ENCODE results near the gene ADD3. TPM values are rescaled to one million over a fixed set of nuclear protein-coding genes. Genes with fewer than 3 reads are reported as not detected.

The ADD3 gene
- total RNA-seq, 2 donors from 2014 or later: 158 to 377 TPM

DNA sequence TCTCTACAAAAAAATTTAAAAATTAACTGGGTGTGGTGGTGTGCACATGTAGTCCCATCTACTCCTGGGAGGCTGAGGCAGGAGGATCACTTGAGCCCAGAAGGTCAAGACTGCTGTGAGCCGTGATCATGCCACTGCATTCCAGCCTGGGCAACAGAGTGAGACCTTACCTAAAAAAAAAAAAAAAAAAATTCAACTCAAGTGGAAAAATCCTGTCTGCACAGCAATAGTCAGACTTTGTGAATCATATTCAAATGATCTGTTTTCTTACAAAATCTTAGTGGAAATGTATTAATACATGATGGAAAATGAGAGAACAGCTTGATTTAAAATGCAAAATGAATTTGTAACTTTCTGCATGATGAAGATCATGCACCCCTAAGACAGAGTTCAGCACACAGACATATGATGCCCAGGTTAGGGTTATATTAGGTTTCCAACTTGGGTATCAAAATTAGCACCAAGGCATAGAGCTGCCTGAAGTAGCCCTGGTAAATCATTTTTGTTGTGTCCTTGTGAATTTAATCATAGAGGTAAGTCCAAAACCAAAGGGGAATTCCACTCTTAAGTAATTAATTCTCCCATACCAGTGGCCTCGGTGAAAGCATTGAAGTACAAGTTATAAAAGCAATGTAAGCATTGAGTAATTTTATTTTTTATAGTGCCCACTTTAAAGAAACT lies 93.8 kb downstream of the ADD3 start:
- Histone ChIP-seq H3K4me1 (peaks cover 0 to 8% of the 10 kb centered on the region in 2 donors), H3K36me3 (peaks cover 30% of the 10 kb centered on the region), H3K4me3 (no peak overlapping the region), H3K27me3 (no peaks in the 10 kb centered on the region), H3K9me3 (no peaks in the 10 kb centered on the region), H3K27ac (no peak overlapping the region)
- DNase-seq (ENCODE audit: low spot score): no peak
- TF ChIP-seq, protein P1, sequence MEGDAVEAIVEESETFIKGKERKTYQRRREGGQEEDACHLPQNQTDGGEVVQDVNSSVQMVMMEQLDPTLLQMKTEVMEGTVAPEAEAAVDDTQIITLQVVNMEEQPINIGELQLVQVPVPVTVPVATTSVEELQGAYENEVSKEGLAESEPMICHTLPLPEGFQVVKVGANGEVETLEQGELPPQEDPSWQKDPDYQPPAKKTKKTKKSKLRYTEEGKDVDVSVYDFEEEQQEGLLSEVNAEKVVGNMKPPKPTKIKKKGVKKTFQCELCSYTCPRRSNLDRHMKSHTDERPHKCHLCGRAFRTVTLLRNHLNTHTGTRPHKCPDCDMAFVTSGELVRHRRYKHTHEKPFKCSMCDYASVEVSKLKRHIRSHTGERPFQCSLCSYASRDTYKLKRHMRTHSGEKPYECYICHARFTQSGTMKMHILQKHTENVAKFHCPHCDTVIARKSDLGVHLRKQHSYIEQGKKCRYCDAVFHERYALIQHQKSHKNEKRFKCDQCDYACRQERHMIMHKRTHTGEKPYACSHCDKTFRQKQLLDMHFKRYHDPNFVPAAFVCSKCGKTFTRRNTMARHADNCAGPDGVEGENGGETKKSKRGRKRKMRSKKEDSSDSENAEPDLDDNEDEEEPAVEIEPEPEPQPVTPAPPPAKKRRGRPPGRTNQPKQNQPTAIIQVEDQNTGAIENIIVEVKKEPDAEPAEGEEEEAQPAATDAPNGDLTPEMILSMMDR (IDR thresholded peaks at IDR 0.05): no peak

- TF ChIP-seq, protein P1 (IDR thresholded peaks at IDR 0.05): no peak
- H3K36me3 ChIP-seq: peaks cover 30% of the 10 kb centered on the region
Observed at GRCh38 chr10:110103921-110104461, 96.2 kb downstream of the ADD3 start.

GRCh38 chr10:110105873-110106272 lies 98.1 kb downstream of the ADD3 start:
- no peak for DNase-seq (ENCODE audit: low spot score)
- H3K36me3 ChIP-seq: peaks cover 27% of the 10 kb centered on the region
- no peaks in the 10 kb centered on the region for H3K27me3 ChIP-seq

More at GRCh38 chr10:110103921-110104461, 96.2 kb downstream of the ADD3 start:
- no peak overlapping the region for H3K4me3 ChIP-seq
- H3K27me3 ChIP-seq: no peaks in the 10 kb centered on the region
- H3K4me1 ChIP-seq: no peaks in the 10 kb centered on the region
- no peak for DNase-seq (ENCODE audit: low spot score)
- no peak overlapping the region for H3K27ac ChIP-seq
- H3K9me3 ChIP-seq: no peaks in the 10 kb centered on the region

GRCh38 chr10:110107430-110107829 lies 99.6 kb downstream of the ADD3 start:
- no peaks in the 10 kb centered on the region for H3K9me3 ChIP-seq
- H3K4me3 ChIP-seq: no peak overlapping the region
- TF ChIP-seq, protein P1 (IDR thresholded peaks at IDR 0.05): no peak
- H3K27ac ChIP-seq: no peak overlapping the region
- H3K36me3 ChIP-seq: peaks cover 12% of the 10 kb centered on the region
- H3K27me3 ChIP-seq: no peaks in the 10 kb centered on the region
- no peaks in the 10 kb centered on the region for H3K4me1 ChIP-seq
- DNase-seq (ENCODE audit: low spot score): no peak

More at GRCh38 chr10:110105873-110106272, 98.1 kb downstream of the ADD3 start:
- no peaks in the 10 kb centered on the region for H3K4me1 ChIP-seq
- no peak overlapping the region for H3K4me3 ChIP-seq
- H3K27ac ChIP-seq: no peak overlapping the region
- H3K9me3 ChIP-seq: no peaks in the 10 kb centered on the region
- TF ChIP-seq, protein P1 (IDR thresholded peaks at IDR 0.05): no peak

GRCh38 chr10:110107887-110108286 lies 100.1 kb downstream of the ADD3 start:
- Histone ChIP-seq H3K27ac (no peak overlapping the region), H3K4me1 (no peaks in the 10 kb centered on the region), H3K4me3 (no peak overlapping the region), H3K36me3 (peaks cover 14% of the 10 kb centered on the region), H3K9me3 (no peaks in the 10 kb centered on the region), H3K27me3 (no peaks in the 10 kb centered on the region)
- DNase-seq (ENCODE audit: low spot score): no peak
- TF ChIP-seq, protein P1 (IDR thresholded peaks at IDR 0.05): no peak

Measured in right atrium auricular region (tissue), 2 donors.